ENCODE results near the gene MIEF1. TPM values are rescaled to one million over a fixed set of nuclear protein-coding genes. Genes with fewer than 3 reads are reported as not detected.
A peak's percentile ranks its signal among the peaks of the same experiment; 100 is the strongest.

Gene MIEF1
- 27.7 TPM for total RNA-seq
- long read RNA-seq, full-length matches to known transcripts, result 10 of 31 reads
- long read RNA-seq, partial matches to known transcripts, result 4 of 31 reads
- long read RNA-seq, other reads (novel, unspliced or antisense), result 17 of 31 reads

- ATAC-seq (peak; percentile 99), DNase-seq (peak; percentile 99)
- intact Hi-C loops (cut with DNase I), result no loop called here
- Histone ChIP-seq H3K9me3 (no peaks in the 10 kb centered on the region), H3K4me3 (peak within 1 kb of the TSS; percentile 99), H3K27ac (peak within 1 kb of the TSS; percentile 84), H3K4me1 (peaks cover 41% of the 10 kb centered on the region), H3K27me3 (ENCODE audit: low read depth) (no peaks in the 10 kb centered on the region), H3K36me3 (peaks cover 34% of the 10 kb centered on the region)
- TF ChIP-seq CTCF (IDR thresholded peaks at IDR 0.05), result no peak
These were observed at the start of gene MIEF1 for GRCh38 chr22:39502109-39502788. Gene MIEF1, plus strand, starts transcription at chr22:39502290. Its CDS starts 9,005 bp downstream, at chr22:39511295.

- Histone ChIP-seq H3K4me3 (no peak overlapping the region), H3K27ac (no peak overlapping the region), H3K27me3 (ENCODE audit: low read depth) (peaks cover 15% of the 10 kb centered on the region), H3K36me3 (no peaks in the 10 kb centered on the region), H3K4me1 (peaks cover 4% of the 10 kb centered on the region), H3K9me3 (no peaks in the 10 kb centered on the region)
- no peak for DNase-seq
- intact Hi-C loops (cut with DNase I), result no loop called here
- no peak for TF ChIP-seq CTCF (IDR thresholded peaks at IDR 0.05)
- ATAC-seq, result no peak
These were observed 49.4 kb upstream of the MIEF1 start for GRCh38 chr22:39452740-39453040.

GRCh38 chr22:39453765-39454378 lies 48.2 kb upstream of the MIEF1 start:
- no peaks in the 10 kb centered on the region for H3K9me3 ChIP-seq
- peaks cover 27% of the 10 kb centered on the region for H3K27me3 ChIP-seq (ENCODE audit: low read depth)
- peaks cover 6% of the 10 kb centered on the region for H3K4me1 ChIP-seq
- TF ChIP-seq CTCF (IDR thresholded peaks at IDR 0.05), result no peak
- DNase-seq, result no peak
- no peaks in the 10 kb centered on the region for H3K36me3 ChIP-seq
- no peak for ATAC-seq
- no peak overlapping the region for H3K4me3 ChIP-seq
- no peak overlapping the region for H3K27ac ChIP-seq
- intact Hi-C loops (cut with DNase I), result no loop called here

GRCh38 chr22:39454385-39454871 lies 47.7 kb upstream of the MIEF1 start:
- no peaks in the 10 kb centered on the region for H3K36me3 ChIP-seq
- no peak overlapping the region for H3K4me3 ChIP-seq
- H3K9me3 ChIP-seq, result no peaks in the 10 kb centered on the region
- H3K27me3 ChIP-seq (ENCODE audit: low read depth), result peaks cover 28% of the 10 kb centered on the region
- ATAC-seq, result peak; percentile 52 to 56
- H3K27ac ChIP-seq, result no peak overlapping the region
- H3K4me1 ChIP-seq, result peaks cover 6% of the 10 kb centered on the region
- intact Hi-C loops (cut with DNase I), result no loop called here
- no peak for DNase-seq
- no peak for TF ChIP-seq CTCF (IDR thresholded peaks at IDR 0.05)

- peaks cover 6% of the 10 kb centered on the region for H3K4me1 ChIP-seq
- H3K27me3 ChIP-seq (ENCODE audit: low read depth), result peaks cover 28% of the 10 kb centered on the region
- intact Hi-C loops (cut with DNase I), result no loop called here
- no peak for TF ChIP-seq CTCF (IDR thresholded peaks at IDR 0.05)
- no peaks in the 10 kb centered on the region for H3K36me3 ChIP-seq
- no peaks in the 10 kb centered on the region for H3K9me3 ChIP-seq
- ATAC-seq (peak in 1 of 2 donors; percentile 9), DNase-seq (no peak)
- H3K27ac ChIP-seq, result peak within 1 kb of the TSS; percentile 72
- peak within 1 kb of the TSS; percentile 52 for H3K4me3 ChIP-seq
These were observed 45.4 kb upstream of the MIEF1 start, which contains the start of gene MGAT3 for GRCh38 chr22:39456522-39457197. Gene MGAT3, plus strand, starts transcription at chr22:39457012. Its CDS starts 30,336 bp downstream, at chr22:39487348.

Measured in lower lobe of right lung (tissue), 2 donors.